NCI-H226 (cell line): ENCODE measurements around the gene KIRREL3.

ENCODE experiments used
- DNase-seq: peaks from one replicate; pipeline ENCODE4 v3.0.0-alpha.2; 2015

KIRREL3 gene

GRCh38 chr11:126732981-126733380, 267.6 kb downstream of the KIRREL3 start:
- DNase-seq, result no peak

DNA sequence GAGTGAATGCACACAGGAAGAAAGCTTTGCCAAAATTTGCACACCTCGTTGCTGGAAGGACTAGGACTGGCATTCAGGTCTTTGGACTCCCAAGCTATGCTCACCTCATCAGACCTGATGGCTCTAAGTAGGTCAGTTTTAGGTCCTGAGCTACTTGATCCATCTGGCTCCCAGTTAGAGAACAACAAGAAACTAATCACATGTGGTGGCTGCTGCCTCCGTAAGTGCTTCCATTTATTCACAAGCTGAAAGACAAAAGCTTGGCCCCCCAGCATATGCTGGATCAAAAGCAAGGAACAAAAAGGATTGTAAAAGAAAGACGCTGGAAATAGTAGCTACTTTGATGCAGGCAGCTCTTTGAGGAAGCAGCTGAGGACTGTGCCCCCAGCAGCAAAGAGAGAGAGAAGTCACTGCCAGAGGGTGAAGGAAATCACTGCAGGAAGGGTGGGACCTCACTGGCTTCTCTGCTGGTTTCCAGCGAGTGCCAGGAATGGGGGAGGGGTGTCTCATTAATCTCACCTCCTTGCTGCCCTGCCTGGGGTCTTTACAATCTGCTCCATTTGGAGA, 268.9 kb downstream of the KIRREL3 start:
- no peak for DNase-seq

- DNase-seq, result no peak
Measured at GRCh38 chr11:126727381-126727780, 273.2 kb downstream of the KIRREL3 start.

DNA sequence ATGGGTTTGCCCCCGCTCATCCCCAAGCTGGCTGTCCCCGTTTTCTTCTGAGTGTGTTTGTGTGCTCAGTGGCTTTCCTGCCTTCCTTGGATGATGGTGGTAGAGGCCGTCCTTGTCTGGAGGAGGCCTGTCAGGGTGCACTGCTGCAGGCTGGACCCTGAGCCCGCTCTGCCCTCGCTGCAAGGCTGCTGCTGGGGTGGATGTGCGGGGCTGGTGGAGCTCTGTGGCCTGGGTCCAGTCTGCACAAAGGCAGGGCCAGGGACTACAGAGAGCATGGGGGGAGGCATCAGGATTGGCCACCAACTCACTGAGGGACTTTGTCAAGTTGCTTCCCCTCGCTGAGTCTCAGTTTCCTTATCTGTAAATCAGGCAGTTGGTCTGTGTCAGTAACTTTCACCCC, 275.0 kb downstream of the KIRREL3 start:
- DNase-seq, result no peak

DNA sequence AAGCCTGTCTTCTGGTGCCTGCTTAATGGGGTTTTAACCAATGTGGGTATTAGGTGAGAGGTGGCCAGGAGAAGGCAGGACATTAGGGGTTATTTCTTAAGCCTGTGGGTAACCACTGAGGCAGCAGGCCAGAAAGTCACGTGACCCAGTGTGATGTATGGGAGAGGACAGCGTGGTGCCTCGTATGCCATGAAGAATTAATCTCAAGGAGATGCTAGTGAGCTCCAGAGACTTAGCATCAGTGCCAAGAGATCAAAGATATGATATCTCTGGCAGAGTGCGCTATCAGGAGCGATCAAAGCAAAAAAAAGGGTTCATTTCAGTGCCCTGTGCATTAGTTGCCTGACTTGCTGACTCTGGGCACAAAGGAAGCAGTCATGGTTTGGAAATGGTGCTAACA, 275.5 kb downstream of the KIRREL3 start:
- DNase-seq, result no peak

GRCh38 chr11:126723665-126724045, 276.9 kb downstream of the KIRREL3 start:
- no peak for DNase-seq

DNA sequence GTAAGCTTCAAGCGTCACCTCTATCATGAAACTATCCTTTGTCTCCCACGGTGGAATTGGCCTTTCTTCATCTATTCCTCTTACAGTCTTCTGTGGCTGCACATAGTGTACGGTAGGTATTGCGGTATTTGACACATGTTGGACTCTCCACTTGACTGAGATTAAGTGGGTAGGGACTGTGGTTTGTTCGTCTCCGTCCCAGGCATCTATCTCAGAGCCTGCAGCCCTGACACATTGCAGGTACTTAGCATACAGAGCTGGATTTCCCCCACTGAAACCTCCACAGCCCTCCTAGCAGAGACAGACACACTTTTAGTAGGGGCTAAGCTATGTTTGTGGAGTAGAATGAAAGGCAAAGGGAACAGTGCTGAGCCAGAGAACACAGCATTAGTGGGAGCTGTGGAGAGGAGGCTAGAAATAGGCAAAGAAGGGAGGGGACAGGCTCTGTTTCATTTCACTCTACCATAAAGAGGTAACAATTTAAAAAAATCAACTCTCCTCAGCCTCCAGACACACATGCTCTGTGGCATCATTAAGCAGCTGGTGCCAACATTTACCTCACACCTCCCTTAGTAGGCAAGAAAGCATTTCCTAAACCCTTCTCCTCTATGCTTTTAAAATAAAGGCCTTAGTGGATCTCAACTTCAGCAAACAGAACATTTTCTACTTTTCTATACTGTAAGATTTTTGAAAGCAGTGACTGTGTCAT, 277.5 kb downstream of the KIRREL3 start:
- DNase-seq, result no peak

- DNase-seq, result no peak
Measured at GRCh38 chr11:126722006-126722736, 278.4 kb downstream of the KIRREL3 start.

- no peak for DNase-seq
Measured at GRCh38 chr11:126720539-126721235, 279.9 kb downstream of the KIRREL3 start.

DNA sequence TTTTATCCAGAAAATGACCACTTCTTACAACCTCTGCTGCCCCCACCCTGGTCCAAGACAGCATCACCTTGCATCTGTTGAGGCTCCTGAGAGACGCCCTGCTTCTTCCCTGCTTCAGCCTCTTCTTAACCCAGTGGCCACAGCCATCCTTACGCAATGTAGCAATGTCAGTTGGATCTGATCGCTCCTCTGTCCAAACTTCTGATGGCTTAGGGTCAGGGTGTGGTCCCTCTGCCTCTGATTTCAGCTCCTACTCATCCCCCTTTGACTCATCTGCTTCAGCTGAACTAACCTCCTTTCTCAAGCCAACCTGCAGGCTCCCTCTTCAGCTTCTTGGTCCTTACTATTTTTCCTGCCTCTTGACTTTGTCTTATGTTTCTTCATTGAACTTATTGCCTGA, 280.8 kb downstream of the KIRREL3 start:
- no peak for DNase-seq

DNA sequence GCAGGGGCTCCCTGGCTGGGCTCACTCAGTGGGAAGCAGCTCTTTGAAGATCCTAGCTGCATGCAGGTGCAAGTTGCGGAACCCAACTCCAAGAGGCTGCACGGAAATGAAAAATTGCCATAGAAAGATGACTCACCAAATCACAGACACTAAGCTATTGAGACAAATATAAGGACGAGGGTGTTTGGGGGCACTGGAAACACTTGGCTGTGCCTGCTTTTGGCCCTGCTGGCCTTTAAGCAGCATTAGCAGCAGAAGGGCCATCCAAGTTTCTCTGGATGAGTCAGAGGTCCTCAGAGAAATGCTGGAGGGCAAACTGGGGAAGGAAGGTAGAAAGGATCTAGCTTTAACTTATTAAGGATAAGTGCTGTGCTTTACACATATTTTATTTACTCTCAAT, 282.3 kb downstream of the KIRREL3 start:
- no peak for DNase-seq

DNA sequence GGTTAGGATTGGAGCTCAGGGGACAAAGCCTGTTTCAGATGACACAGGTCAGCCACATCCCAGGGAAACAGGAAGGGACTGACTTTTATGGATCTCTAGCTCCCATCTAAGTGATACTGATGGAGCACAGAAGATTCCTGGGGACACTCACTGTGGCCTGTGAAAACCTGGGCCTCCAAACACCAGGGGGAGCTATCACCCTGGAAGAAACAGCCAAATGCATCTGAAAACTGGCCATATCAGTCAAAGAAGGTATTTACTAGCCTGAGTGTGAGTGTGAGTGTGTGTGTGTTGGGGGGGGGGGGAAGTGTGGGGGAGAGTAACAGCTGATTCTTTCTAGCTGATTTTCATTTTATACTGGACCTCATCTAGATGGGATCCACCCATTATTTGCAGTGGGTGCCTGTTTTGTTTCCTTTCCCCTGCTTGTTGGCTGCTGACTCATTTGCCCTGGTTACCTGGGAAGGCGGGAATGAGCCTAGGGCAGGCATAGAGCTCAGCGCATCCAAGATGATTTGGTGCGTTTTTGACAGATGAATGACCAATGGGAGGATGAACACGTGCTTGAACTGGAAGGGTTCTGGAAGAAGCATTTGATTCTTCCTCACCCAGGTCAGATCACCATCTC, 284.0 kb downstream of the KIRREL3 start:
- DNase-seq, result peak; percentile 13

DNA sequence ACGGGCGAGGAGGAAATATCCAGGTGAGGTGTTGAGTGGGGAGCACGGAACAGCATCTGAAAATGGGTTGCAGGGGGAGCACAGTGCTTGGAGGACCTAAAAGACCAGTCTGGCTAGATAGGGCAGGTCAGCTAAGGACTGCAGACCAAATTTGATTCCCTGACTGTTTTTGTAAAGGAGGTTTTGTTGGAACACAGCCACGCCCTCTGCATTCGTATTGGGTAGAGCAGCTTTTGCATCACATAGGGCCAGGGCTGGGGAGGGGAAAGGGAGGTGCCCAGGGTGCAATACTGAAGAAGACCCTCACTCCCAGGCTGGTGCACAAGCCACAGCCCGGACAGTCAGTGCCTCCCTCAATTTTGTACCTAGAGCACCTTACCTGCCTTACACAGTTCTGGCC, 286.8 kb downstream of the KIRREL3 start:
- DNase-seq, result no peak

- no peak for DNase-seq
Measured at GRCh38 chr11:126711977-126712625, 288.5 kb downstream of the KIRREL3 start.

DNA sequence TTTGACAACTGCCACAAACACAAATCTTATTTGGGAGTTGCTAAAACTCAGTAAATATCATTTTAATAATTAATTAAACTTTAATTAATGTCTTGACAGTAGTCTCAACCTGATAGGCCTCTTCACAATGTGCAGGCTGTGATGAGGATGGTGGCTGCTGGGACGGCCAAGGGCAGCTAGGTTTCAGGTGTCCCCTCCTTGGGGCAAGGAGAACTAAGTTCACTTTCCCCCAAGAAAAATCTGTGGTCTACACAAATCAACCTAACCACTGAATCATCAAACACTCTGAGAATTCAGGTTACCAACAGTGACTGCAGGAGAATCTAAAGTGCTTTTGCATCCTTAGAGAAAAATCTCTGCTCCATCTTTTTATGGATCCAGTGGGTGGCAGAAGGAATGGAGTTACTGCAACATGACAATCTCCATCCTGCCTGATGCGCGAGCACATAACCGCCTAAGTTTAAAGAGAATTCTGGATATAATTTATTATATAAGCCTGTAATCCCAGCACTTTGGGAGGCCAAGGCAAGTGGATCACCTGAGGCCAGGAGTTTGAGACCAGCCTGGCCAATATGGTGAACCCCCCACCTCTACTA, 289.7 kb downstream of the KIRREL3 start:
- DNase-seq, result no peak

GRCh38 chr11:126707498-126707897, 293.1 kb downstream of the KIRREL3 start:
- no peak for DNase-seq

DNA sequence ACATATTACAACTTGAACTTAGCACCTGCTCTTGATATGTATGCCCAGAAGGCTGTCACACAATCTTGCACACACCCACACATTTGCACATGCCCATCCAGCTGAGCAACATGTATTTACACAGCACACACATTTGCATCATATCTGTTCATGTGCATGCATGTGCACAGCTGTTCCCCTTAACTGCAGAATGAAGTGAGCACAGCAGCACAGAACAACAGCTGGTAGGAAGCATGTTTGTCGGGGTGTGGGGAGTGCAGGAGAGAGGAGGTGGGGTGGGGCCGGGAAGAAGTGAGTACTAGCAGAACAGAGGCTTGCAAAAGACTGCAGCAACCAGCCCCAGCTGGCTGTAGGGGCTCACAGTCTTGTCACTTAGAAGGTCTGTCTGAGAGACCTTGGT, 296.5 kb downstream of the KIRREL3 start:
- no peak for DNase-seq

DNA sequence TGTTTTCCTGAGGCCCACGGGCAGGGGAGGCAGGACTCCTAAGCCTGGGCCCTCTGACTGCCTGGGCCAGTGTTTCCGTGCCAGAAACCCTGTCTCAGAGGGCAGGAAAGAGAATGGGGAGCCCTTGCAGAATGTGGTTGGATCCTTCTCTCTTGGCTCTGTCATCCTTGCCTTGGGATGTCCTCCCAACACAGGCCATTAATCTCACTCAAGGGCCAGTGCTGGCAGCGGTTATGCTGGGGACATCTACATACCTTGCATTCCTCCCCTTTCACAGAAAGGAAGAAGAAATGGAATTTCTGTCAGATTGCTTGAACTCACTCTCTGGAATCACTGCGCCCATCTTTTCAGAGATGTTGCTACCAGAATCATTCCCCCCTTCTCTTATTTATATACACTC, 296.9 kb downstream of the KIRREL3 start:
- no peak for DNase-seq

DNA sequence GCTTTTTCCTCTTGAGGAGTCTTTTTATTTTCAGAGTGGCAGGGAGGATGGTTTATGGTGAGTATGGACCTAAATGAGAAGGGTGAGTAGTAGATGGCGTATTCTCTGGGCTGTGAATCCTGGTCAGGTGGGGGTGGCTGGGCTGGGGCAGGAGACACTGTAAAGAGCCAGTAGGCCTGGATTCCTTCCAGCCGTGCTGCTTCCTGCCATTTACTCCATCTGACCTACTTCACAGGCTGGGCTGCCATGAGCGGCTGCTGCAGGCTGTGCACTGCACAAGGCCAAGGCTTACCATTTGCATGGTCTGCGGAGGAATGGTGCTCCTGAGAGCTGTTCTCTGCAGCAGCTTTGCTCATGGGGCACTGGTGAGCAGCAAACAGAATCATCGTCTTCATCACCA, 297.6 kb downstream of the KIRREL3 start:
- no peak for DNase-seq

DNA sequence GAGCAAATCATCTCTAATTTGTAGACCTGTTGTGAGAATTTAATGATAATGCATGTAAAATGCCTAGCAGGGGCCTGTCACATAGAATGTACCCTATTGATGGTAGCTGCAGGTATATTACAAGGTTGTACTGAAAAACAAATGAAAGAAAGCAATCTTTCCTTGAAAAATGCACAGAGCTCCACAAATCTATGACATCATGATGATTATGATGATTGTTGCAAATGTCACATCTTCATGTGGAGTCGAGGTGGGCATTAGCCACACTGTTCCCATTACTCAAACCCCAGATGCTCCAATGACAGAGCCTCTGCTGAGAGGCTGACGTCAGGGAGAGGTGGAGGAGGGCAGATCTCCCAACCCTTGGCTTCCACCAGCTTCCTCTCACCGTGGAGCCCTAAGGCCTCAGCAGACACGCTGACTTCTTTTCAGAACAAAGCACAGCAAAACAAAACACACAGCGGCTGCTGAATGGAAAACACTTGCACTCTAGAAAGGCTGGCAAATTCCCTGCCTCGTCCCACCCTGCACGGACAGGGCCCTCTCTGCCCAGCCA, 298.3 kb downstream of the KIRREL3 start:
- DNase-seq, result no peak

DNA sequence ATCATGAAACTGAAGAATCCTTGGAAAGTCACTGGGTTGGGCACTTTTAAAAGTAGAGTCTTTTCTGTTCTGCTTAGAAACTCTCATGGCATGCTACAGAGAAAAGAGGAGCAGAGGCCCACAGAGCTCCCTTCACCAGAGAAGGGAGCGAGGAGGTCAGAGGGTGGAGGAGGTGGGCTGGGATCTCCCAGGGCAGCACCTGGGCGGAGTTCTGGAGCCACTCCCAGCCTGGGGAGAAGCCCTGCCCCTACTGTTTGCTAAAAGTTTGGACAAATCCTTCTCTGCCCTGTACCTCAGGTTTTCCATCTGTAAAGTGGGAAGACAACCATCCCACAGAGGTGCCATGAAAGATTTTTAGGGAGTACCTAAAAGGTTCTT, 299.1 kb downstream of the KIRREL3 start:
- DNase-seq, result no peak
